Right atrium auricular region (tissue), 2 donors: ENCODE results near the gene ZDHHC1. TPM values are rescaled to one million over a fixed set of nuclear protein-coding genes. Genes with fewer than 3 reads are reported as not detected.
"Not testable (repeated sequence)": the region's sequence is repeated elsewhere in the genome, so short reads cannot be mapped to it uniquely, and the experiment has no call there.

ENCODE experiments used
- DNase-seq: peaks from one replicate; pipeline ENCODE4 v3.0.0-alpha.2; 2019; ENCODE audit warnings: low spot score
- H3K27ac ChIP-seq, 2 donors: fragments of 200-600 bp; sonication (generic); 1 replicate in 1 of 2; 2 replicates in 1 of 2; pipeline ENCODE4 v1.5.1; 2016 to 2019
- H3K27me3 ChIP-seq, 2 donors: fragments of 200-600 bp; sonication (generic); one replicate each; pipeline versions ENCODE4 v1.5.1 to v1.6.0; 2017 to 2019
- H3K36me3 ChIP-seq: fragments of 200-600 bp; sonication (generic); one replicate; pipeline ENCODE4 v1.5.1; 2016
- H3K4me1 ChIP-seq, 2 donors: fragments of 200-600 bp; sonication (generic); one replicate each; pipeline versions ENCODE4 v1.5.1 to v1.6.0; 2017 to 2019
- H3K4me3 ChIP-seq, 2 donors: fragments of 200-600 bp; sonication (generic); 1 replicate in 1 of 2; 2 replicates in 1 of 2; pipeline ENCODE4 v1.5.1; 2017 to 2019; ENCODE audit warnings: mild to moderate bottlenecking in 1 of 2, moderate library complexity in 1 of 2
- H3K9me3 ChIP-seq, 2 donors: fragments of 200-600 bp; sonication (generic); one replicate each; pipeline ENCODE4 v1.5.1; 2019
- CTCF ChIP-seq, 2 donors: fragments of 200-600 bp; sonication (generic); IDR thresholded peaks; one replicate each; pipeline ENCODE4 v1.5.1; 2019; ENCODE audit warnings: antibody characterized with exemption in 2 of 2
- total RNA-seq, 2 donors: library from RNA; depleted of rRNA; stranded (reverse); fragments of >200 nt; gene quantifications; one replicate each; pipeline ENCODE4 v1.1.0, GENCODE V29; 2016

The ZDHHC1 gene
- total RNA-seq, 2 donors from 2014 or later: 8.9 to 11.8 TPM

- H3K36me3 ChIP-seq: no peaks in the 10 kb centered on the region
- no peak for TF ChIP-seq CTCF (IDR thresholded peaks at IDR 0.05)
- no peak overlapping the region for H3K27ac ChIP-seq
- no peak for DNase-seq
- H3K9me3 ChIP-seq: no peaks in the 10 kb centered on the region
- no peaks in the 10 kb centered on the region for H3K27me3 ChIP-seq
- H3K4me3 ChIP-seq: no peak overlapping the region
- H3K4me1 ChIP-seq: no peaks in the 10 kb centered on the region
Observed at GRCh38 chr16:67378642-67379041, 37.6 kb downstream of the ZDHHC1 start.

- not testable (repeated sequence) for H3K9me3 ChIP-seq, H3K27ac ChIP-seq, DNase-seq, H3K27me3 ChIP-seq, H3K36me3 ChIP-seq, H3K4me1 ChIP-seq, H3K4me3 ChIP-seq
Observed at GRCh38 chr16:67376012-67376411, 40.3 kb downstream of the ZDHHC1 start.

- peak in 1 of 2 donors; percentile 65 for TF ChIP-seq CTCF (IDR thresholded peaks at IDR 0.05)
- no peak for DNase-seq
- Histone ChIP-seq H3K27me3 (no peaks in the 10 kb centered on the region), H3K4me1 (no peaks in the 10 kb centered on the region), H3K36me3 (no peaks in the 10 kb centered on the region), H3K9me3 (no peaks in the 10 kb centered on the region), H3K4me3 (no peak overlapping the region), H3K27ac (no peak overlapping the region)
Observed at GRCh38 chr16:67372664-67373063, 43.6 kb downstream of the ZDHHC1 start.

GRCh38 chr16:67370661-67371060 lies 45.6 kb downstream of the ZDHHC1 start:
- Histone ChIP-seq H3K27me3 (no peaks in the 10 kb centered on the region), H3K27ac (no peak overlapping the region), H3K36me3 (no peaks in the 10 kb centered on the region), H3K4me3 (no peak overlapping the region), H3K4me1 (no peaks in the 10 kb centered on the region), H3K9me3 (no peaks in the 10 kb centered on the region)
- no peak for TF ChIP-seq CTCF (IDR thresholded peaks at IDR 0.05)
- DNase-seq: no peak

GRCh38 chr16:67364600-67365235 lies 51.6 kb downstream of the ZDHHC1 start:
- no peak overlapping the region for H3K27ac ChIP-seq
- H3K4me3 ChIP-seq: no peak overlapping the region
- no peak for DNase-seq
- peaks cover 0 to 7% of the 10 kb centered on the region in 2 donors for H3K4me1 ChIP-seq
- no peaks in the 10 kb centered on the region for H3K9me3 ChIP-seq
- TF ChIP-seq CTCF (IDR thresholded peaks at IDR 0.05): no peak
- H3K36me3 ChIP-seq: no peaks in the 10 kb centered on the region
- no peaks in the 10 kb centered on the region for H3K27me3 ChIP-seq

- no peak for TF ChIP-seq CTCF (IDR thresholded peaks at IDR 0.05)
- Histone ChIP-seq H3K4me3 (no peak overlapping the region), H3K4me1 (peaks cover 0 to 7% of the 10 kb centered on the region in 2 donors), H3K9me3 (no peaks in the 10 kb centered on the region), H3K27me3 (no peaks in the 10 kb centered on the region), H3K27ac (no peak overlapping the region), H3K36me3 (no peaks in the 10 kb centered on the region)
- no peak for DNase-seq
Observed at GRCh38 chr16:67361038-67361437, 55.2 kb downstream of the ZDHHC1 start.

- not testable (repeated sequence) for H3K4me3 ChIP-seq, H3K27ac ChIP-seq, DNase-seq, H3K27me3 ChIP-seq, H3K4me1 ChIP-seq, H3K36me3 ChIP-seq, H3K9me3 ChIP-seq
Observed at GRCh38 chr16:67359540-67360269, 56.6 kb downstream of the ZDHHC1 start.
